Measurements from ENCODE around the gene LRP10. TPM values are rescaled to one million over a fixed set of nuclear protein-coding genes. Genes with fewer than 3 reads are reported as not detected.

The LRP10 gene
- total RNA-seq, 1 experiment from 2014 or later: 7.8 TPM

- BruUV-seq (replicated peaks): no TSS peak
- ChIA-PET CTCF (interaction anchor here (0.5 kb wide), 1 partner anchor 10 kb away, joined by 4 read pairs; no protein-coding TSS in a partner anchor), POLR2A (ENCODE audit: low non-redundant PET) (no interaction called here)
- H3K4me1 ChIP-seq (ENCODE audit: insufficient read depth, low read length, poor library complexity, severe bottlenecking): peaks cover 11% of the 10 kb centered on the region
- H3K27me3 ChIP-seq (replicated peaks; ENCODE audit: insufficient read depth, low read depth, low read length, poor library complexity): no peaks in the 10 kb centered on the region
- H3K9me3 ChIP-seq (ENCODE audit: low read depth, low read length, poor library complexity, severe bottlenecking): no peaks in the 10 kb centered on the region
- H3K4me3 ChIP-seq (ENCODE audit: low read depth, low read length, poor library complexity, severe bottlenecking): no peak overlapping the region
- H3K36me3 ChIP-seq (ENCODE audit: insufficient read depth, low read length, poor library complexity, severe bottlenecking): no peaks in the 10 kb centered on the region
- no peak for TF ChIP-seq CTCF (conservative IDR thresholded peaks at IDR 0.05; ENCODE audit: low read depth, low read length)
- intact Hi-C loops (cut with micrococcal nuclease; ENCODE audit: unreplicated experiment): no loop called here
- no peak overlapping the region for H3K27ac ChIP-seq (ENCODE audit: low read depth, low read length, poor library complexity, severe bottlenecking)
- no peak for DNase-seq (ENCODE audit: low spot score)
These were observed 6.6 kb upstream of the LRP10 start for GRCh38 chr14:22864979-22865378.

- H3K27me3 ChIP-seq (replicated peaks; ENCODE audit: insufficient read depth, low read depth, low read length, poor library complexity): no peaks in the 10 kb centered on the region
- H3K4me3 ChIP-seq (ENCODE audit: low read depth, low read length, poor library complexity, severe bottlenecking): no peak overlapping the region
- POLR2A ChIA-PET (ENCODE audit: low non-redundant PET): no interaction called here
- DNase-seq (ENCODE audit: low spot score): no peak
- peaks cover 12% of the 10 kb centered on the region for H3K4me1 ChIP-seq (ENCODE audit: insufficient read depth, low read length, poor library complexity, severe bottlenecking)
- intact Hi-C loops (cut with micrococcal nuclease; ENCODE audit: unreplicated experiment): no loop called here
- H3K9me3 ChIP-seq (ENCODE audit: low read depth, low read length, poor library complexity, severe bottlenecking): no peaks in the 10 kb centered on the region
- H3K36me3 ChIP-seq (ENCODE audit: insufficient read depth, low read length, poor library complexity, severe bottlenecking): no peaks in the 10 kb centered on the region
- TF ChIP-seq CTCF (conservative IDR thresholded peaks at IDR 0.05; ENCODE audit: low read depth, low read length) (peak; percentile 59), EZH2 (IDR thresholded peaks at IDR 0.05; ENCODE audit: borderline replicate concordance, low read depth, low read length, poor library complexity, severe bottlenecking) (no peak)
- CTCF ChIA-PET: no interaction called here
- no peak overlapping the region for H3K27ac ChIP-seq (ENCODE audit: low read depth, low read length, poor library complexity, severe bottlenecking)
- BruUV-seq (replicated peaks): no TSS peak
These were observed 5.8 kb upstream of the LRP10 start for GRCh38 chr14:22865424-22866405.

- intact Hi-C loops (cut with micrococcal nuclease; ENCODE audit: unreplicated experiment): no loop called here
- POLR2A ChIA-PET (ENCODE audit: low non-redundant PET): no interaction called here
- H3K36me3 ChIP-seq (ENCODE audit: insufficient read depth, low read length, poor library complexity, severe bottlenecking): no peaks in the 10 kb centered on the region
- H3K4me3 ChIP-seq (ENCODE audit: low read depth, low read length, poor library complexity, severe bottlenecking): no peak overlapping the region
- BruUV-seq (replicated peaks): no TSS peak
- no peak for TF ChIP-seq CTCF (conservative IDR thresholded peaks at IDR 0.05; ENCODE audit: low read depth, low read length)
- no peak for TF ChIP-seq EZH2 (IDR thresholded peaks at IDR 0.05; ENCODE audit: borderline replicate concordance, low read depth, low read length, poor library complexity, severe bottlenecking)
- peaks cover 20% of the 10 kb centered on the region for H3K4me1 ChIP-seq (ENCODE audit: insufficient read depth, low read length, poor library complexity, severe bottlenecking)
- DNase-seq (ENCODE audit: low spot score): no peak
- CTCF ChIA-PET: interaction anchor here (0.6 kb wide), 1 partner anchor 35 kb away, joined by 3 read pairs; no protein-coding TSS in a partner anchor
- no peaks in the 10 kb centered on the region for H3K27me3 ChIP-seq (replicated peaks; ENCODE audit: insufficient read depth, low read depth, low read length, poor library complexity)
- no peaks in the 10 kb centered on the region for H3K9me3 ChIP-seq (ENCODE audit: low read depth, low read length, poor library complexity, severe bottlenecking)
- H3K27ac ChIP-seq (ENCODE audit: low read depth, low read length, poor library complexity, severe bottlenecking): no peak overlapping the region
These were observed 4.7 kb upstream of the LRP10 start for GRCh38 chr14:22866874-22867273.
